ENCODE data around the gene STAG1.

The STAG1 gene

GRCh38 chr3:136464502-136464901, 287.7 kb downstream of the STAG1 start:
- TF ChIP-seq SPI1 (IDR thresholded peaks at IDR 0.05; ENCODE audit: borderline replicate concordance, low read depth) (no peak), GABPA (IDR thresholded peaks at IDR 0.05; ENCODE audit: low read depth) (no peak), POLR2AphosphoS5 (IDR thresholded peaks at IDR 0.05; ENCODE audit: low read depth) (no peak), REST (IDR thresholded peaks at IDR 0.05; ENCODE audit: insufficient replicate concordance, low read depth) (no peak), CTCF (IDR thresholded peaks at IDR 0.05; ENCODE audit: insufficient read depth, low read length) (no peak)

DNA sequence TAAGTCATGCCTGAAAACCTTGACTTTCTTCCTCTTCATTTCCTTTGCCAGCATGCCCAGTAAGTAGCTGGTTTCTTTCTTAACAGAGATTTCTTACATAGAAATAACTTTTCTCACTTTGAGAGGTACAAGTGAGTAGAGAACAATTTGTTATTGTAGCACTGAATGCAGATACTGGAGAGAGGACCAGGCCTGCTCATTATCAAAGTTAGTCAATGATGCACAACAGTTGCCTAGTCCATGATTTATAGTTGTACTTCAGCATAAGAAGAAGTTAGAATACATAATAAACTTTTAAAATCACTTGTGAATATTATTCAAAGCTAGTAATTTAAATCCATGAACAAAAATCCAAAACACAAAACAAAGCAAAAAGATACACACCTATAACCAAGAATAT, 289.0 kb downstream of the STAG1 start:
- Histone ChIP-seq H3K4me3 (replicated peaks; ENCODE audit: insufficient read depth, low read length) (no peak overlapping the region), H3K27me3 (ENCODE audit: insufficient read depth, poor library complexity, severe bottlenecking) (no peaks in the 10 kb centered on the region), H3K27ac (replicated peaks) (no peak overlapping the region)
- TF ChIP-seq REST (IDR thresholded peaks at IDR 0.05; ENCODE audit: insufficient replicate concordance, low read depth), result no peak
- no peak for TF ChIP-seq GABPA (IDR thresholded peaks at IDR 0.05; ENCODE audit: low read depth)
- no peak for TF ChIP-seq POLR2AphosphoS5 (IDR thresholded peaks at IDR 0.05; ENCODE audit: low read depth)
- no peak for TF ChIP-seq SPI1 (IDR thresholded peaks at IDR 0.05; ENCODE audit: borderline replicate concordance, low read depth)
- TF ChIP-seq CTCF (IDR thresholded peaks at IDR 0.05; ENCODE audit: insufficient read depth, low read length), result no peak
- DNase-seq (ENCODE audit: low read depth in 1 of 2, low spot score in 1 of 2), result no peak

More at GRCh38 chr3:136464502-136464901, 287.7 kb downstream of the STAG1 start:
- Histone ChIP-seq H3K27ac (replicated peaks) (no peak overlapping the region), H3K27me3 (ENCODE audit: insufficient read depth, poor library complexity, severe bottlenecking) (no peaks in the 10 kb centered on the region), H3K4me3 (replicated peaks; ENCODE audit: insufficient read depth, low read length) (no peak overlapping the region)
- DNase-seq (ENCODE audit: low read depth in 1 of 2, low spot score in 1 of 2), result no peak

GRCh38 chr3:136457793-136458192, 294.4 kb downstream of the STAG1 start:
- Histone ChIP-seq H3K27me3 (ENCODE audit: insufficient read depth, poor library complexity, severe bottlenecking) (no peaks in the 10 kb centered on the region), H3K4me3 (replicated peaks; ENCODE audit: insufficient read depth, low read length) (no peak overlapping the region), H3K27ac (replicated peaks) (no peak overlapping the region)
- no peak for TF ChIP-seq SPI1 (IDR thresholded peaks at IDR 0.05; ENCODE audit: borderline replicate concordance, low read depth)
- no peak for TF ChIP-seq POLR2AphosphoS5 (IDR thresholded peaks at IDR 0.05; ENCODE audit: low read depth)
- TF ChIP-seq CTCF (IDR thresholded peaks at IDR 0.05; ENCODE audit: insufficient read depth, low read length), result no peak
- TF ChIP-seq REST (IDR thresholded peaks at IDR 0.05; ENCODE audit: insufficient replicate concordance, low read depth), result no peak
- TF ChIP-seq GABPA (IDR thresholded peaks at IDR 0.05; ENCODE audit: low read depth), result no peak
- no peak for DNase-seq (ENCODE audit: low read depth in 1 of 2, low spot score in 1 of 2)
